Stimulated activated CD4-positive, alpha-beta T cell treated with anti-CD3 and anti-CD28 coated beads, Interleukin-1b, Interleukin-23, amount 100 ng/mL, for 4 hours (primary cell): ENCODE data around the gene HAPSTR1.
A peak's percentile ranks its signal among the peaks of the same experiment; 100 is the strongest.
"Not testable (repeated sequence)": the region's sequence is repeated elsewhere in the genome, so short reads cannot be mapped to it uniquely, and the experiment has no call there.

ENCODE experiments used
- DNase-seq, 2 donors: peaks; one replicate each; pipeline ENCODE4 v3.0.0-alpha.2; 2020; ENCODE audit warnings: low read depth in 2 of 2

The HAPSTR1 gene

DNA sequence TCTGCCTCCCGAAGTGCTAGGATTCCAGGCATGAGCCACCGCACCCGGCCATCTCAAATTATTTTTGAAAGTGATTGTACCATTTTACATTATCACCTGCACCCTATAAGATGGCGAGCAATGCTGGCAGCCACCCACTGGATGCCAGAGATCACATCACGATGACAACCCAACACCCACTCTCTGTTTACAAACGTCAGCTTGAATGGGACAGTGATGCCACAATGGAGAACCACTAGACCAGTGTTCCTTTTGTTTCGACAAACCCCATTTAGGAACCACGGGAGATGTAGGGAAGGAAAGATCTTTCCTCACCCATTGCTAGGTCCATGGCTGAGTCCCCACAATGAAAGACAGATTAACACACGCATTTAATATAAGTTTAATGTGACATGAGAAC is 20.1 kb upstream of the HAPSTR1 start:
- no peak for DNase-seq

DNA sequence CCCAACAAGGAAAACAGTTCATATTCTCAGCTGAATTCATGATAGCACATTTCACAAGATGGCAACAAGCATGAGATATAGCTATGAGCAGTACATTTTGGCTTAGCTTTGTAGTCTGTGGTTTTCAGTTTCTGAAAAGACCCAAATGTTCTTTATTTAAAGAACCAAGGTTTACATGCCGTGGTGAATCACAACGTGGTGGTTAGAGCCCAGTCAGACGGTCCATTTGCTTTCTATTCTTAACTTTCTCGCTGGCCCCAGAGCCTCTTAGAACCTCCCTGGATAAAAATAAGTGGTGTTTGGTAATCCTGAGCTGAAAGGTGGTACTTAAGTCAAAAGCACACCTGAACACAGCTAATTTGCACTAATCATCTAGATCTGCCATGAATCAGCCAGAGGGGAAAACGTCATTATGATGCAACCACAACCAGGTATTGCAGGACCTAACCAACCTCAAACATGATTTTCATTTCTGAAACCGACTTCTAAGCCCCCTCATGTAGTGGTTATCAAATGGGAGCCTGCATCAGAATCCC is 18.6 kb upstream of the HAPSTR1 start:
- no peak for DNase-seq

DNA sequence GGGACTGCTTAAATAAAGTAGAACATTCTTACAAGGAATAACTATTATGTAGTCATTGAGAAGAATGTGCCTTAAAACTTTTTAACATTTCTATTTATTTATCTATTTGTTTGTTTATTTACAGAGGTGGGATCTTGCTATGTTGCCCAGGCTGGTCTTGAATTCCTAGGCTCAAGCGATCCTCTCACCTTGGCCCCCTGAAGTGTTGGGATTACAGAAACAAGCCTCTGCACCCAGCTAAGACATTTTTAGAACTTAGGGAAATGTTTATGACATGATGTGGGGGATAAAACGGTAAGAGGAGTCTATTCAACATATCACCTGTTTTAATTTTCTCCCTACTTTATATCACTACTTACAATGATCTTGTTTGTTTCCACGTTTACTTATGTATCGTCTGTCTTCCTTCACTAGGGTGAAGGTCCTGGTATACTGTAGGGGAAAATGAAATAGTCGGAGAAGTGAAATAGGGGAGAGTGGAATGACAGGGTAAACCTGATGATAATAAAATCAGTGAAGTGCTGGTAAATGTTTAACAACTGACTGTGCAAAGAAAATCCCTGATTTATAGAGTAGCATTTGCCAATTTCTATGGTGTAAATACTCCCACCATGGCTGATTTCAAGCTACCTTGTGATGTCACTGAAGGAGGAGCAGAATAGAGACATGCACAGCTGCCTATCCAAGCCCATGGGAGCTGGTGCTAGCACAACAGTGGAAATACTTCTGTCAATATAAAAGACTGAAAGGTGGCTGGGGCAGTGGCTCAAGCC is 16.0 kb upstream of the HAPSTR1 start:
- no peak for DNase-seq

DNA sequence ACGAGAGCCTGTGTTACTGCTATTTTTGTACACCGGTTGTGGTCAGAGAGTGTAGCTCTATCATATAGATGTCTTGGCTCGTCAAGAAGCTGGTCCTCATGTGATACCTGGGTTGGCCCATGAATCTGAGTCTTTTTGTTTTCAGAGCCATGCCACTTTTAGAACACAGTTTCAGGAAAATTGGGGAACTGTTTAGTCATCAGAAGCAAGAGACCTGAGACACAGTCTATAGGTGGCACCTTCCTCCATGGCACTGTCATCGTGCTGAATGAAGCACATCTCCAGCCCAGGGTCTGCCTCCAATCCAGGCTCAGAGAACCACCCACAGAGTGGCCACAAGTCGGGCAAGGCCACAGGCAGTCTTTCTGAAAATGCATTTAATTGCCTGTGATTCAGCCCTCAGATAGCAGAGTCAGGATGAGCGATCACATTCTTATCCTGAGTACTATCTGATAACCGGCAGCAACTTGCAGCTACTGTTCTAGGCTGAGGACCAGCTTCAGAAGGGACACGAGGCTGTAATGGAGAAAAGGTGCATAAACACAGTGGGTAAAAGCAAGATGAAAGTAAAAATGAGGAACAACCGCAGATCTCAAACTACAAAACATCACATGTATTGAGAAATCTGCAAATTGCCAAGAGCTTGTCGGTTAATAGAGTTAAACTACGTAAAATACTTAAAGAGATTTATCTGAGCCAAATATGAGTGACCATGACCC is 14.2 kb upstream of the HAPSTR1 start:
- DNase-seq = no peak

DNA sequence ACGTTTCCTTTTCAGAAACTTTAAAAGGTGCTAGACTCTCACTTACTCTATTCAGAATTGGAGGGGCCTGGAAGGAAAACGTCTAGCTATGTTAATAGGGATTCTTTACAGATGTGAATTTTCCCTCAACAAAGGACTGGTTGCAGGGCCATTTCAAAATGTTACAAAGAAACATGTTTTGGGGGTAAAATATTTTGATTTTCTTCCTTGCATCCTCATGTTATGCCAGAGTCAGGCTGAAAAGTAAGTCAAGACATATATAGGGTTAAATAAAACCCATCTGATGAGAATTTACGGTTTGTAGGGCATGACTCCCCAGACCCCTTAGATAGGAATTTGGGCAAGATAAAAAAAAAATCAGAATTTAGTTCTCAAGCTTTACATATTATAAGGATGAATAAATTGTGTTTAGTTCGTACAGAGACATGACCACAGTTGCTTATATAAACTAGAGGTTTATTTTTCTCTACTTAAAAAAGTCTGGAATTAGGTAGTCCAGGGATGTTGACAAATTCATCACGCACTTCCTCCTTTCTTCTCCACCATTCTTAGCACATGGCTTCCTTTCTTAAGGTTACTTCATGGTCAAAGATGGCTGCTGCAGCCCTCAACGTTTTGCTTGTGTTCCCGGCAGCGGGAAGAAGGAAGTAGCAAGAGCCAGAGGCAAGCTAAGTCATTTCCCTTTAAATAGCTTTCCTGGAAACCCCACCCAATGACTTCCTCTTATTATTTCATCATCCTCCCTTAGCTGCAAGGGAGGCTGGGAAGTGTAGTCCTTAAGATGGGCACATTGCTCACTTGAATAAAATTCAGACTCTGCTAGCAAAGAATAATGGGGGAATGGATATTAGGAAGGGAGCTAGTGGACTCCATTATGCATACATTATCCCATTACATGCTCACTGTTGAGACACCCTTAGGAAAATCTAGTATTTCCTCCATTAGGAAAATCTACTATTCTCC is 12.7 kb upstream of the HAPSTR1 start:
- DNase-seq = not testable (repeated sequence)

DNA sequence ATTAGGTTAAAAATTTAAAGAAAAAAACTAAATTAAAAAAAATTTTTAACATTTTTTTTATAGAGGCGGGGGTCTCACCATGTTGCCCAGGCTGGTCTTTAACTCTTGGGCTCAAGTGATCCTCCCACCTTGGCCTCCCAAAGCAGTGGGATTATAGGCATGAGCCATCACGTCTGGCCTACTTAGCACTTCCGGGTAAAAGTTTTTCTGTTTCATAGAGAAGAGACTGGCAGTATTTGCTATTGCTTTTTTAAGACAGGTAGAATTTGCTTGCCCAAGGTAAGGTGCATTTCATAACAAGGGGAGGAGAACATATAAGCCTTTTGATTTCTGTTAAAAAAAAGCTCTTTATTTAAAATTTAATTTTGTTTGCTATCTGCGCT is 12.0 kb upstream of the HAPSTR1 start:
- no peak for DNase-seq

DNA sequence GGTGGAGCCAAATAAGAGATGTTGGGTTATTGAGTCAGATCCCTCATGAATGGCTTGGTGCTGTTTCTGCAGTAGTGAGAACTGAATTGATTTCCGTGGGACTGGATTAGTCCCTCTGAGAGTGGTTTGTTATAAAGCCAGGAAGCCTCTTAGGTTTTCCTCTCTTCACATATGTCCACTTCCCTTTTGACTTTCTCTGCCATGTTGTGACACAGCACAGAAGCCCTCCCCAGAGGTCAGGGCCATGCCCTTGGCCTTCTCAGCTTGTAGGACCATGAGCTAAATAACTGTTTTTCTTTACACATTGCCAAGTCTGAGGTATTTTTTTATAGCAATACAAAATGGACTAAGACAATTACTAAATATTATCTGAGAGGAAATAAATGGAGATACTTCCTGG is 10.3 kb upstream of the HAPSTR1 start:
- no peak for DNase-seq

DNA sequence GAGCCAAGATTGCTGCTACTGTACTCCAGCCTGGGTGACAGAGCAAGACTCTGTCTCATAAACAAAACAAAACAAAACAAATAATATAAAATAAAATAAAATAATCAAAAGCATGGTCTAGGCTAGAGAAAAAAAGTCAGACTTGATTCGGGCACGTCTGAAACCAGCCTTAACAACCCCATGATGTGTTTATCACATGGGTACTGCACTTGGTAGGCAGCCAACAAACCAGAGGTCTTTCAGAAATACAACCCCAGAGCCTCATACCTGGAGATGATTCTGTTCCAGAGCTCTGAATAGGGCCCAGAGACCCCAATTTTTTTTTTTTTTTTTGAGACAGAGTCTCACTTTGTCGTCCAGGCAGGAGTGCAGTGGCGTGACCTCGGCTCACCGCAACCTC is 9.6 kb upstream of the HAPSTR1 start:
- no peak for DNase-seq

DNA sequence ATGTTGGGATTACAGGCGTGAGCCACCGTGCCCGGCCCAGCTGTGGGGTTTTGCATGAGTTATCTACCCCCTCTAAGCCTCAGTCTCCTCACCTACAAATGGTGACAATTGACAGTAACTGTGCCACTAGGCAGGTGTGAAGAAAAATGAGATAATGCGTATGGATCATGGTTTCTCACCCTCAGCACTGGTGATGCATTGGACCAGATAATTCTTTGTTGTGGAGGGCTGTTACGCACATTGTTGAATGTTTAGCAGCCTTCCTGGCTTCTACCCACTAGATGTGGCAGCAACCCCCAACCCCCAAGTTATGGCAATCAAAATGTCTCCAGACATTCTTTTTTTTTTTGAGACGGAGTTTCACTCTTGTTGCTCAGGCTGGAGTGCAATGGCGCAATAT is 9.0 kb upstream of the HAPSTR1 start:
- DNase-seq = no peak

DNA sequence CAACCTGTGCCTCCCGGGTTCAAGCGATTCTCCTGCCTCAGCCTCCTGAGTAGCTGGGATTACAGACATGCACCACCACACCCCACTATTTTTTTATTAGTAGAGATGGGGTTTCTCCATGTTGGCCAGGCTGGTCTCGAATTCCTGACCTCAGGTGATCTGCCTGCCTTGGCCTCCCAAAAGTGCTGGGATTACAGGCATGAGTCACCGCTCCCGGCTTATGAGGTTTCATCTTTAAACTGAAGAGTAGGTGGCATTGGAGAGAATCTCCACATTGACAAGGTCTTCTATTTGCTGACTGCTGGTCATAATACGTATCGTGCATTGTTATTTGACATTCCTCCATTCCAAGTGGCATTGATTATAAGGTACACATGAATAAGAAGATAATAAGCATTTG is 3.7 kb upstream of the HAPSTR1 start:
- DNase-seq = not testable (repeated sequence)

DNA sequence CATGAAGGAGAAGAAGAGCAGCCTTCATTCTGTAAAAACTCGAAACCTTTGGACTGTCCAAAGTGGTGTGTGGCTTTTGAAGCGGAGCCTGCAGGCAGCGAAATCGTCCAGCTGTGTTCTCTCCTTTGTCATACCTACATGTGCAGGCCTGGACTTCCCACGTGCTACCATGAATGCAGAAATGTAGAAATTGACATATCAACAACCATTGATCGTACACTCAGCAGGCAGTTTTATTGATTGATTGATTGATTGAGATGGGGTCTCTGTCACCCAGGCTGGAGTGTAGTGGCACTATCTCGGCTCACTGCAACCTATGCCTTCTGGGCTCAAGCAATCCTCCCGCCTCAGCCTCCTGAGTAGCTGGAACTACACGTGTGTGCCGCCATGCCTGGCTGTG is 2.6 kb upstream of the HAPSTR1 start:
- DNase-seq = no peak

DNA sequence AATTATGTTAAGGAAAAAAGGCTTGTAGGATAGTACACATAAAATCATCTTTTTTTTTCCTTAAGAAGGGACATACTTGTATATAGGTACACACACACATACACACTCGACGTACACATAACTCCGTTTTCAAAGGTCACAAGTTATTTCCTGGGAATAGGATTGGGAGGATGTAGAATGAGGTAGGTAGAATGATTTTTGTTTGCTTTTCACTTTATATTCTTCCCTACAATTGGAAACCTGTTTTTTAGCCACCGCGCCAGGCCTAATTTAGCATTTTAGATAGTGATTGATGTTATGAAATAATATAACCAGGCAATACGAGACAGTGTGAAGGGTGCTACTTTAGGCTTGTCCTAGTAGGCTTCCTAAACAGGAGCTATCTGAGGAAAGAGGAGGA is 1.8 kb upstream of the HAPSTR1 start:
- no peak for DNase-seq

DNA sequence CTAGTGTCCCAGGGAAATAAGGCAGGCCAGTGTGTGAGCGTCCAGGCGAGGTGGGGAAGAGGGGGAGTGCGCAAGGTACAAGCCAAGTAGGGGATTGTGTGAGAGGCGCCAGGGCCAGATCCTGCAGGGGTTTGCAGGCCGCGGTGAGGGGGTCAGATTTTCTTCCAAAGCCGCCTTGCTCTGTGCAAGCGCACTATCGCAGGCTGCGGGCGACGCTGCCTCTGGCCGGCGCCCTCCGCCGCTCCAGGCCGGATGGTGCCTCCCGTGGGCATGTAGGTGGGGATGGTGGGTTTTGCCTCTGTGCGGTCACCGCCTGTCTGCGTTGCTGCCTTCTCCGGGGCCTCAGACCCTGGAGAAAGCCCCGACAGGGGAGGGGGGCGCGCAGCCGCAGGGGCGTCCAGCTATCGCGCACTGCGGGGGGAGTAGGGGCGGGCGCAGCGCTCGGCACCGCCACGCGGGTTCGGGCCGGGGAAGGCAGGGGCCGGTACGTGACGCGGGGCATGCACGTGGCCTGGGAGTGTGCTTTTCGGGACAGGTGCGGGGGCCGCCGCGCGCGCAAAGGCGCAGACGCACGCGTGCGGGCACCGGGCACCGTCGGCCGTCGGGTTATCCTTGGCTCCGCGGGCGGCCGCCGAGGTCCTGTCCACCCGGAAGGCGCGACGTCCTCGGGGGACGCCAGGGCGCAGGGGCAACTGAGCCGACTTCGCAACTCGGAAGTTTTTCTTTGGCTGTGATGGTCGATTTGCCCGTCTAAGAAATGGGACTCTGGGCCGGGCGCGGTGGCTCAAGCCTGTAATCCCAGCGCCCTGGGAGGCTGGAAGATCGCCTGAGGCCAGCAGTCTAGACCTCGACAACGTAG is 1.1 kb upstream of the HAPSTR1 start:
- peak in 1 of 2 donors; percentile 46 for DNase-seq

DNA sequence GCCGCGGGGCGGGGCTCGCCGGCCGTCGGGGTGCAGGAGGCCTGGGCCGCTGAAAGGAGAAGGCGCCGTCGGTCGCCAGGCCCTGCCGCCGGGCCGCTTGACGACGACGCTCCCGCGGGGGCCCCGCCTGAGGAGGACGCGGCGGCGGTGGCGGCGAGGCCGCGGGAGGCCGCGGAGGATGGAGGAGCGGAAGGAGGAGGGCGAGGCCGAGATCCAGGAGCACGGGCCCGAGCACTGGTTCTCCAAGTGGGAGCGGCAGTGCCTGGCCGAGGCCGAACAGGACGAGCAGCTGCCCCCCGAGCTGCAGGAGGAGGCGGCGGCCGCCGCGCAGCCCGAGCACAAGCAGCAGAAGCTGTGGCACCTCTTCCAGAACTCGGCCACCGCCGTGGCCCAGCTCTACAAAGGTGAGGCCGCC is 430 bp downstream of the HAPSTR1 start:
- peak in 1 of 2 donors; percentile 36 for DNase-seq

DNA sequence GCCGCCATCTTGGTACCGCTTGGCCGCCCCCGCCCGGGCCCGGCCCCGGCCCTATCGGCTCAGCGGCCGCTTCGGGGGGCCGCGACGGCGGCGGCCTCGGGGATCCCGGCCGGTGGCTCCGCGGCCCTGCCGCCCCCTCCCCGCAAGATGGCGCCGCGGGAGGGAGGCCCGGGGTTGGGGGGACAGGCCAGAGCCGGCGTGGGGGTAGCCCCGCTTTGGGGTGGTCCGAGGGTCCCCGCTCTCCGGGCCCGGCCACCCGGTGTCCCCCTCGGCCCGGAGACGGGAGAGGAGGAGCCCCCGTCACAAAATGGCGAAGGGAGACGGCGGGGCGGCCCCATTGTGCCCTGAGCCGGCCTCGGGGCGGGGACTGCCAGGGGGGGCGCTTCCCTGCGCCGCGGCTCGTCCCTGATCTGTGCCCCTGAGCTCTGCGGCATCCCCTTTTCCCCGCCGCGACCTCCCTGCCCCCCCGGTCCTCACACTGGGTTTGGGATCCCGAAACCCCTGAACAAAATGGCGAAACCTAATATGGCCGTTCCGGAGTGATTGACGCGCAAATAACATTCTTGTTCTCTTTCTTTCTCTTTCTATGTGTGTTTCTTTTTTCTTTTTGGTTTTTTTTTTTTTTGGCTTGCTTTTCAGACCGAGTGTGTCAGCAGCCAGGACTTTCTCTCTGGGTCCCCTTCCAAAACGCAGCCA is 986 bp downstream of the HAPSTR1 start:
- DNase-seq = peak in 1 of 2 donors; percentile 54

DNA sequence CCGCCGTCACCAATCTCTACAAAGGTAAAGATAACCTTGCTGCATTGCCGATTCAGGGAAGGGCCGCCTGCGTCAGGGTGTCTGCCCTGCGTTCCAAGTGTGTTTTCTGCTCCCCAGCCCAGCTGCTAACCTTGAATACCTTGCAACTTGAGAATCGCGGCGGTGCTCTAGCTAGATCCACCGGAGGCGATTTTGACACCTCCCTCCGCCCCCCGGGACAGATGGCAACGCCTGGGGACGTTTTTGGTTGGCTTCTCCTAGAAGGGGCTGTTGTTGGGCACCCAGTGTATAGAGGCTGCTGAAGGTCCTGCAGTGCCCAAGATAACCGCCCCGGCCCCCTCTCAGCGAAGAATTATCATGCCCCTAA is 1.5 kb downstream of the HAPSTR1 start:
- DNase-seq = peak in 1 of 2 donors; percentile 9

DNA sequence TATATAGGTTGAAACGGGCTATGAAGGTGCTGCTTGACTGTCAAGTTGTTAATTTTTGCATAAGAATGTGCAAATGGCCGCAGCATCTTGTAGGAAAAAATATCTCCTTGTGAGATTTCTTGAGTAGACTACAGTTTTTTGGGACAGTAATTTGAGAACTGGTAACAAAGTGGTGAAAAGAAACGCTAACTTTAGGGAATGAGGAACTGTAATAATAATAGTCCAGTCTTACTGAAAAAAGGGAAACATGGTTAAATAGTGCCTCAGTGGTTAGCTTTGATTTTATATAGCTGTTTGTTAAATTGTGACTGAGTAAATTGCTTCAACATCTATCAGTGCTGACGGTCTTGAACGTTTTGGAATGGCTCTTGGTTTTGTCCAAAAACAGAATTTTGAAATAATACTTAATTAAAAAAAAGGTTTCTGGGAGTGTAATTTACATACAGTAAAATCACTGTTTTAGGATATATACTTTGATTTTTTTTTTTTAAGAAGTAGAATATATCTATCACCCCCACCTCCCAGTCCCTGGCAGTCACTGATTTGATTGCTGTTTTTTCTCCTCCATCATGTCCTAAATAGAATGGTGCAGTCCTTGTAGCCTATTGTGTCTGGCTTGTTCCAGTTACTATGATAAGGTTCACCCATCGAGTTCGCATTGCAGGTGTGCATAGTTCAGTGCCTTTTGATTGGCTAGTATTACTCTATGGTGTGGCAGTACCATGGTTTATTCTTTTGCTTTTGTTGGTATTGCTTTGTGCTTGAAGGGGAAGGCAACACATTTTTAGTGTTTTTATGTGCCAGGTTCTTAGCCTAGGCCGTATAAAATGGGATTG is 2.8 kb downstream of the HAPSTR1 start:
- DNase-seq = no peak

DNA sequence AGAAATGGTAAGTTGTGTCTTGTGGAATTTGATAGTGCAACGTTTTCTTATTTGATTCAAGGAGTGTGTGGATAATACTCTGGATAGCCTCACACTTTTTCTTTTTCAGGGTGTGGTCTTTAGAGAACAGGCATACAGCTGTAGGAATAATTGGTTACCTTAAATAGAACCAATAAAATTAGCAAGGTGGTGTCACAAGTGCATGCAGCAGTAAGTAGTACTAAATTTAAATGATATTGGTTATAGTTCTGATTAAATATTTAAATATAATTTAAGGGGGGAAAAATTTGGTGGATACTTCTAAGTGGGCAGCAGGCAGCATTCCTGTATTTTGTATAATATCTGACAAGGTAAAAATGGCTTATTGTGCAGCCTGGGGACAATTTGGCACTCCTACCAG is 3.7 kb downstream of the HAPSTR1 start:
- DNase-seq = no peak

DNA sequence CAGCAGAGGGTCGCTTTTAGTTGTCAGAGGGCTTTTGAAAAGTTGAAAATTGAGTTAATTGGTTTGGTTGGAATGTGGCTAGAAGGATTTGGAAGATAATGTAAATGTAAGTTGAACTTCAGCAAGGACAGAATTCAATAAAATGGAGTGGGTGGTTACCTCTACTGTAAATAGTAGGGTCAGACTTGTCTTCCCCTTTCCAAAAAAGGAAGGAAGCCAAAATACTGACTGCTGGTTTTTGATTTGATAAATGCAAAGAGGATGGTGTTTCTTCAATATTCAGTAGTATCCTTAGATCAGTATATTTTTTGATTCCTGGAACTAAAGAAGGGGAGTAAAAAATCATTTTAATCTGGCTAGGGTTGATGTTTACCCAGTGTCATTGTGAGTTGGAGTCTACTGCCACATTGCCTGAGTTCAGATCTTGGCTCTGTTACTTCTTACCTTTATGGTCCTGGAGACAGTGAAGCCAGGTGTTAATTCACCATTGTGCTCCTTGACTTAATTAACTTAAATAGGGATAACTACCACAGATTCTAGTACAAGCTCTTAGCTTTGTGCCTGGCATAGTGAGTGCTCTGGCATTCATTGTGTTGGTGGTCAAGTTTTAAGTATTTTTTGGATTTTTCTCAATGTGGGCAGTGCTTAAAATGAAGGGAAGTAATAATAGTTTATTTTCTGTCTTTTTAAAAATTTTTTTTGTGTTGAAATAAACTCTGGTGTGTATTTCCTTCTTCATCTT is 4.4 kb downstream of the HAPSTR1 start:
- DNase-seq = no peak
